Heart left ventricle (tissue), 13 donors: Measurements from ENCODE around the gene OR2T8.

Experiments
- CTCF ChIP-seq, 12 donors: fragments of 200-600 bp; sonication (generic) in 4 of 12; IDR thresholded peaks; one replicate each; pipeline versions ENCODE4 v1.5.0 to v1.8.0; 2018 to 2022; ENCODE audit warnings: antibody characterized with exemption in 12 of 12, mild to moderate bottlenecking in 5 of 12
- POLR2A ChIP-seq, 2 donors: fragments of 450-650 bp; IDR thresholded peaks; one replicate each; pipeline ENCODE4 v1.6.1; 2017; ENCODE audit warnings: antibody characterized with exemption in 2 of 2, mild to moderate bottlenecking in 2 of 2, moderate library complexity in 2 of 2
- donor health status: ischemic (EF 13 %, LVEDD 7.1; RV severe dilation, severe dysfunction).
- donor health status: DM: no; HTN: yes; CAD: no.
- donor health status: DM: no; HTN: no; CAD: no.
- donor health status: ischemic (EF 25% LVEDD 6.9; RV normal size, moderate dysfunction).
- donor health status: ischemic (EF 25% LVEDD 5.7; RV mildly dilated, moderate dysfunction).
- donor health status: ischemic (EF 35%, LVEDD 5.7; RV mildly dilated, moderate dysfunction).
- donor health status: nonischemic (EF 11% LVEDD 7.7; RV severe dilation, severe dysfunction).
- donor health status: DM: yes; HTN: yes; CAD: no.
- donor health status: PGD.
- donor health status: ischemic (EF 29% LVEDD 5.4; RV normal size, mild dysfunction).
- donor health status: nonischemic (EF 23%, LVEDD 6.1; RV moderate dilation, normal function).

- no peak for TF ChIP-seq CTCF (IDR thresholded peaks at IDR 0.05)
- no peak for TF ChIP-seq POLR2A (IDR thresholded peaks at IDR 0.05)
These were observed 36.7 kb upstream of the OR2T8 start for GRCh38 chr1:247883346-247883745.
